Erythroblast (primary cell): ENCODE results near the gene MUC2.

Source experiments
- GATA1 ChIP-seq: IDR thresholded peaks from 2 replicates; pipeline ENCODE4 v1.6.1; 2011; ENCODE audit warnings: low read depth, mild to moderate bottlenecking, control low read depth, low read length, moderate library complexity
- POLR2A ChIP-seq: IDR thresholded peaks from 2 replicates; pipeline ENCODE4 v1.6.1; 2011; ENCODE audit warnings: mild to moderate bottlenecking, low read length

DNA sequence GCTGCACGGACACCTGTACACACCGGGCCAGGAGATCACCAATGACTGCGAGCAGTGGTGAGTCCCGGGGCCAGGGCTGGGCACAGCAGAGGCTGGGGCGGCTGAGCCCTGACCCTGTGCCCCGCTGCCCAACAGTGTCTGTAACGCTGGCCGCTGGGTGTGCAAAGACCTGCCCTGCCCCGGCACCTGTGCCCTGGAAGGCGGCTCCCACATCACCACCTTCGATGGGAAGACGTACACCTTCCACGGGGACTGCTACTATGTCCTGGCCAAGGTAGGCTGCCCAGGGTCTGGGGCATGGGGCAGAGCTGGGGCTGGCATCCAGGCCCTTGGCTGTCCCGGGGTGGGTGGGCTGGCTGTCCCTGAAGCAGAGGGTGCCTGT lies 7.7 kb downstream of the MUC2 start:
- TF ChIP-seq POLR2A, result no peak
- TF ChIP-seq GATA1, result no peak
